ENCODE data around the gene PARVB.
"Not testable (repeated sequence)": the region's sequence is repeated elsewhere in the genome, so short reads cannot be mapped to it uniquely, and the experiment has no call there.

Gene PARVB

GRCh38 chr22:44047891-44048301 lies 23.8 kb downstream of the PARVB start:
- DNase-seq (ENCODE audit: extremely low read depth, low read depth), result no peak
- TF ChIP-seq CTCF (IDR thresholded peaks at IDR 0.05; ENCODE audit: low read depth, low read length), result no peak

- no peak for DNase-seq (ENCODE audit: extremely low read depth, low read depth)
- TF ChIP-seq CTCF (IDR thresholded peaks at IDR 0.05; ENCODE audit: low read depth, low read length), result no peak
Measured at GRCh38 chr22:44049486-44050231, 25.6 kb downstream of the PARVB start.

- TF ChIP-seq CTCF (IDR thresholded peaks at IDR 0.05; ENCODE audit: low read depth, low read length), result no peak
- DNase-seq (ENCODE audit: extremely low read depth, low read depth), result no peak
Measured at GRCh38 chr22:44050766-44051355, 26.8 kb downstream of the PARVB start.

- no peak for DNase-seq (ENCODE audit: extremely low read depth, low read depth)
- TF ChIP-seq CTCF (IDR thresholded peaks at IDR 0.05; ENCODE audit: low read depth, low read length), result no peak
Measured at GRCh38 chr22:44051358-44051757, 27.3 kb downstream of the PARVB start.

- DNase-seq (ENCODE audit: extremely low read depth, low read depth), result no peak
- no peak for TF ChIP-seq CTCF (IDR thresholded peaks at IDR 0.05; ENCODE audit: low read depth, low read length)
Measured at GRCh38 chr22:44051961-44052360, 27.9 kb downstream of the PARVB start.

- no peak for DNase-seq (ENCODE audit: extremely low read depth, low read depth)
Measured at GRCh38 chr22:44055805-44056204, 31.7 kb downstream of the PARVB start.

GRCh38 chr22:44056649-44057048 lies 32.5 kb downstream of the PARVB start:
- not testable (repeated sequence) for DNase-seq (ENCODE audit: extremely low read depth, low read depth)

More at GRCh38 chr22:44055805-44056204, 31.7 kb downstream of the PARVB start:
- no peak for TF ChIP-seq CTCF (IDR thresholded peaks at IDR 0.05; ENCODE audit: low read depth, low read length)
